GM19455 (cell line): Measurements from ENCODE around the gene EFCAB11.
A peak's percentile ranks its signal among the peaks of the same experiment; 100 is the strongest.

Experiments used
- ATAC-seq: cut with Tn5 transposase; IDR thresholded peaks from one replicate; pipeline ENCODE4 v1.9.1; 2021; ENCODE audit not compliant: unreplicated experiment

The EFCAB11 gene, protein sequence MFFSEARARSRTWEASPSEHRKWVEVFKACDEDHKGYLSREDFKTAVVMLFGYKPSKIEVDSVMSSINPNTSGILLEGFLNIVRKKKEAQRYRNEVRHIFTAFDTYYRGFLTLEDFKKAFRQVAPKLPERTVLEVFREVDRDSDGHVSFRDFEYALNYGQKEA

DNA sequence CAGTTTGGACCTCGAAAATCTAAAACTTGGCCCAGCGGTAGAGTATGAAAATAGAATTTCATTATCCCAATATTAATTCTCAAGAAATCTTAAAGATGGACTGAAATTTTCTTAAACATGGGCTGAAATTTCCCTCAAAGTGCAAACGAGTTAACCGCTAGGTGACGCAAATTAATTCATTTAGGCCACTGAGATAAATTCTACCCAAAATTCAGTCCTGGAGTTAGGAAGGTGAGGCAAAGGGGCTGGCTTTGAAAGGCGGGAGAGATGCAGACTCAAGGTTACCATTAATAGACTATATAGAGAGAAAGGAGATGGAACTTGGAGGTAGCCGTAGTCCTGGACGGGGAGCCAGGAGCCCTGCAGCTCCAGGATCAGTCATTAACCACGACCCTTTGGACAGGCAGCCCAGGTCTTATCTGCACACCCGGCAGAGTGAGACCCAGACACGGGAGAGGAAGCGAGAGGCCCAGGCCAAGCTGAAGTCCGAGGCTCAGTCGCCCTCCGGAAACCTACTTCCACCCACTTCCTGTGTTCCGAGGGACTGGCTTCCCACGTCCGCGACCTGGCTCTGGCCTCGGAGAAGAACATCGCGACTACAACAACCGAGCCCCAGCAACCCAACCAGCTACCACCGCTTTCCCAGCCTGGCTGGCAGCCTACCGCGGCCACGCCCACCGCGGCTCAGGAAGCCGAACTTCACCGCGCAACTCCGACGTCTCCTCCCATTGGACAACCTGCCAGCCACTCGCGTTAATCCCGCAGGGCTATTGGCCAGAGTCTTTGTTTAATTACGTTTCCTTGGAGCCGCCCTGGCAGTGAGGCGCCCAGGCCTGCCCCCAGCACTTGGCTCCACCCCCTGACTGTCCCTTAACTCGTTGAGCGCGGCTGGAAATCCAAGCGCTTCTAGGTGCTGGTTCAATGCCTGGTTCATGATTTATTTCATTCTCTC lies at the start of gene EFCAB11:
Gene EFCAB11 (minus strand): TSS at position 661 of the 952 bp plus-strand sequence. CDS start 70 bp downstream, at position 591.
- ATAC-seq: peak; percentile 78

DNA sequence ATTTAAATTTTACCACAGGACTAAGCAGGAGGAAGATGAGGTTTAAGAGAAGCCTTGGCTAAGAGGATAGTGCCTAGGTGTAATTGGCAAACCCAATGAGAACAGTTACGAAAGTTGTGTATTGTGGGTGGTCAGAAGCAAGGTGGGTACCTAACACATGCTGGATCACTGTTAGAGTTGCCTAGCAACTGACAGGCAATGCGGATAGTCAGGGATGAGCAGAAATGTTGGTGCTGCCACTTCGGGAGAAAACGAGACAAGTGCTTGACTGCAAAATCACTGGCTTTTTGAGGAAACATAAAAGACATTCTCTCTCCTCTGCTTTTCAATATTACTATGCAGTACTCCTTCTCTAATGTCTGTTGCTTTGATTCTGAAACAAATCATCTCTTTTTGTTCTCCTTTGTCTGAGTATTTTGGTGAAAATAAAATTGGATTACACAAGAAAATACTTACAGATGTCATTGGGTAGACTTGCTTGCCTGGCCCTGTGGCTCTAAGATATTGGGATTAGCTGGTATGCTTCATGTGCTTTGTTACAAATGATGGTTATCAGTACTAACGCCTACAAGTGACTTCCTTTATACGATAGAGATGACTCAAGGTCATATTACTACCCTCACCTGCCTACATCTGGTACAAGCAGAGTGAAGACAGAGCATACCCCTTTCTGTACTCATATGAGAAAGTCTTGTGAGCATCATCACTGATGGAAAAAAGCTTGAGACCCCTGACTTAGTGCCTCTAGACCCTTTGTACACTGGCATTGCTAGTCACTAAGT lies 49.2 kb upstream of the EFCAB11 start:
- no peak for ATAC-seq

DNA sequence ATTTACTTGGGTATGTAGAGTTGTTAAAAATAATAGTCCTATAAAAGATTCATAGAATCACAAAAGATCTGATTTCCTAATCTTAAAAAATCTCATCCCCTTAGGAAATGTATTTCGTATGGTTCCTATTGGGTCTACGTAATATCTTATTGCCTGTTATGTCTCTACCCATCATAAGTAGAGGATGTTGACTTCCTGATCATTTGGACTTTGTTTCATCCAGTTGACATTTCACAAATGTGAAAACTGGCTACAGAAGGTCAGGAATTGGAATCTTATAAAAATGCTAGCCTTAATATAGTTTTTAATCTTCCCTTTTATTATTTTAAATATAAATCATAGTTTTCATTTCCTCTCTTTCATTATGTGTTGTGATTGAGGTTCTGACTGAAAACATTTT lies 46.4 kb upstream of the EFCAB11 start:
- ATAC-seq: no peak

DNA sequence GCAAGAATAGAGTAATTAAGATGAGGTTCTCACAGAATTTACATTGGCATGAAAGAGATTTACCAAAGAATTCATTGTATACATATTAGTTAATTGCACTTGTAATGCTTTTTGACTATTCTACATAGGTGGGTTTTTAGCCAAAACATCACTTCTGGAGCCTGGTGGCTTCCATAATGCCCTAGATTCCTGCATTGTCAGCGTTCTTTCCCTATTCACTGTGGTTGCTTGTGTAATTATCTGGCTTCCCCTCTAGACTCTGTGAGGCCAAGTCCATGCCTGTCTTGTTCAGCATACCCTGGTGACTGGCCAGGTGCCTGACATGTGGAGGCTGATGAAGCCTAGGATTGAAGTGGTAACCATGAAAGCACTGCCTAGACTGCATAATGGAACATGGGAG lies 42.4 kb upstream of the EFCAB11 start:
- no peak for ATAC-seq

DNA sequence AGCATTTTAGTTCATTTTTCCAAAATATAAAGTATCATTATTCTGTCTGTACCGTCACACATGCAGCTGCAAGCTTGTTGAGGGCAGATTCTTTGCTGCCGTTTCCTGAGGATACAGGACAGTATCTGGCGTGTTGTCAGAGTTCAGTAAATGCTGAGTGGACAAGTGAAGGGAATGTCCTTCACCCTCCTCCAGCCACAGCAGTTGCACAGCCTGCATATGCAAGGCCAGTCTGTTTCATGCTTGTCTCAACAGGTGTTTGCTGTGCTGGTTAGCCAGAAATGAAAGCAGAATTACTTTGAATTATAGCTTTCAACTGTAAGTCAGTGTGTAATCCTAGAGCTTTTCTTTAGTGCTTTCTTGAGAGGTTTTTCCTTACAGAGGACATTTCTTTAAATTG lies 37.7 kb upstream of the EFCAB11 start:
- ATAC-seq: no peak

DNA sequence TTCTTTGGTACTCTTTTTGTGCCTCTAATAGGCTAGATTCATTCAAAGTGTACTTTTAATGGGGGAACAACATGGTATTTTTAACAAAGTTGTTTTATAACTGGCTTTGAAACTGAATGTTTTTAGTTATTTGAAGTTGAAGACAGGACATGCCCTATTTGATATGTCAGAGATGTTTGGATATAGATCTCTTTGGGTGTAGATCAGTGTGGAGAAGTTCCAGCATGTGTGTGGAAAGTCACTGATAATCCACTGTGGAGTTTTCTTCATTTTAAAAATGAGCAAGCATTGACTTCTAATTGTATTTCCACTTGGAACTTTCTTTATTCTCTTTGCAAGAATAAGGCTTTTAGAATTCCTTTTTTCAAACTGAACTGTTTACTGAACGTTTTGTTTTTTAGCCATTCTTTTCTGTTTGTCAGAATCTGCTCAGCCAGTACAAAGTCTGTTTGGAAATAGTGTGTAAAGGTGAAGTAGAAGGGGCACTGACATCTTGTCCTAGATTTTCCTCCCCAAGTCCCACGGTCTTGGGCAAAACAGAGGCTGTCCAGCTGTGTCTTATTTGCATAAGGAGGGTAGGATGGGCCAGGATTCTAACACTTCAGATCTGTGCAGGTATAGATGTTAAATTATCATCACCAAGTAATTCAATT lies 36.2 kb upstream of the EFCAB11 start:
- ATAC-seq: no peak

DNA sequence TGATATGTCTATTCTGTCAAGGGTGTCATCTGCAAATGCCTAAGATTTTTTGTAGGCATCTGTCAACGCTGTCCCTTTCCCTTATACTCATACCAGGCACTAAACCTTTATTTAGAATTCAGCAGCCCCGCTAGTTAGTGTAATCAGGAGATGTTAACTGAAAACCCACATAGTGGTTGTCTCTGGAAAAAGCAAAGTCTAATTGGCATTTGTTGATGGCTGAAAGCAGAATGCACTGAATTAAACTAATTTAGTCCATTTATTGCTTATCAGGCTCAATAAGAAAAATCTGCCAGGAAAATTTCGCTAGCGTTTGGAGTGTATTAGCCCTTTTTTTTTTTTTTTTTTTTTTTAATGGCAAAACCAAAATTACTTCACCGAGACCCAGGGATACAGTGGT lies 35.7 kb upstream of the EFCAB11 start:
- ATAC-seq: no peak

DNA sequence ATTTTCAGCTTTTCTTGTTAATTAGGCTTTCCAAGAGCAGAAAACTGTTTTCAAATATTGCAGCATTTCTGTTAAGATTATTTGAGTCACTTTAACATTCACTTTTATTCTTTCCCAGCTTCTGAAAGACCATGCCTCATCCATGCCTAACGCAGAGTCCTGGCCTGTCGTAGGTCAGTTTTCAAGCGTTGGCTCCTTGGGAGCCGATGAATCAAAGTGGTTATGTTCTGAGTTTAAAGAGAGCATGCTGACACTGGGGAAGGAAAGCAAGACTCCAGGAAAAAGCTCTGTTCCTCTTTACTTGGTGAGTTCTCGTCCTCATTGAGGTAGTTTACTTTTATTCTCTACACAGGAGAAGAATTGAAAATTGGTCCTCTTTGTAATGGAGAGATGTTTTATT lies 34.3 kb upstream of the EFCAB11 start:
- no peak for ATAC-seq

DNA sequence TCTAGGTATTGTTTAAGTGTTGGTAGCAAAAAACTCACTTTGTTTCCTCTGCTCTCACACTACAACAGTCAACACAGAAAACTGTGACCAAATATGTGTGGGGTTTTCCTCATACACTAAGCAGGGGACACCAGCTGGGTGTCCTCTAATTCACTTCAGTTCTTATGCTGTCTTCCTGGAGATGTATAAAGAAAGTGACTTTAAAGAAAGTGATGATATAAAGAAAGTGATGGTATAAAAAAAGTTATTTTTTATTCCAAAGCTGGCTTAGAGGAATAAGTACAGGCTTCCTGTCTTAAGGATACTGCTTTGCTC lies 32.6 kb upstream of the EFCAB11 start:
- ATAC-seq: no peak

DNA sequence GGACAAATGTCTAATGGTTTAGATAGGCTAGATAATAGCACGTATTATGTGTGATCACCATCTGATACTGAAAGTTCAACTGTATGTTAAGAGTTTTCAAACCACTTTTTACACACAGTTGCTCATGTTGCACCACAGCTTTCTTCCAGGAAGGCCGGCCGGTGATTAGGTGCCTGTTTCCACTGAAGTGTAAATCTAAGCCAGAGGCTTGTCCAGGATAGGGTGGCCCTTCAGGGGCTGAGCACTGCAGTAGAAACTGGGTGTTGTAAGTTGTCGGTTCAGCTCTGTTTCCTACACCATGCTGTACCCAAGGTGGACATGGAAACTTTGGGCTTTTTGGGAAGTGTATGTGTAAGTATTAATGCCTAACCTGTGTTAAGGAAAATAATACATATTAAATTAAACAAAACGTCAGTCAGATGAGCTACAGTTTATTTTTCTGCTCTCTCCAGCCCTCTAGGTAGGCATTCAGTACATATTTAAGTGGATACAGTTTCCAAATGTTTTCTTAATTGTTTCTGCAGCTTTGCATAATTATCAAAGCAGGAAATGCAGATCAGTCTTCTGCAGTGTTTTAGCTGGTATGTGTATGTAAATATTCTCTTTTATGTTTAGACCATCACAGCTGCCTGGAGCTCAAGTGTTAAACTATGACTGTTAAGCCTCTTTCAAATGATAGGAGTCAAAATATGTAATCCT lies 32.1 kb upstream of the EFCAB11 start:
- ATAC-seq: no peak

DNA sequence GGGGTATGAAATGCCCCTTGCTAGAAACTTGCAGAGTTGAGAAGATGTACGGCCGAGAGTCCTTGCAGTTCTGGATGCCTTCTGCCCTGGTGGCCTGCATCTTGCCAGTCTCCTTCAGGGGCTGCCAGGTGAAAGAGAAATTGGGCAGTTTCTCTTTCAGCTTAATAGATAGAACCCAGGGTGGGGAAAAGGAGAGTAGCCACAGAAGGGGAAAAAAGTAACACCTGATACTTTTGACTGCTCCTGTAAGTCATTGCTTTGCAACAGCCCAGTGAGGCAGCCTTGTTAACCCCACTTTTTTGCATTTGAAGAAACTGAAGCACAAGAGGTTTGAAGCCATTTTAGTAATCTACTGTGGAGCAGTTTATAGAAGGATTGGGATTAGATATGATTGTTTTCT lies 28.8 kb upstream of the EFCAB11 start:
- ATAC-seq: peak; percentile 50

DNA sequence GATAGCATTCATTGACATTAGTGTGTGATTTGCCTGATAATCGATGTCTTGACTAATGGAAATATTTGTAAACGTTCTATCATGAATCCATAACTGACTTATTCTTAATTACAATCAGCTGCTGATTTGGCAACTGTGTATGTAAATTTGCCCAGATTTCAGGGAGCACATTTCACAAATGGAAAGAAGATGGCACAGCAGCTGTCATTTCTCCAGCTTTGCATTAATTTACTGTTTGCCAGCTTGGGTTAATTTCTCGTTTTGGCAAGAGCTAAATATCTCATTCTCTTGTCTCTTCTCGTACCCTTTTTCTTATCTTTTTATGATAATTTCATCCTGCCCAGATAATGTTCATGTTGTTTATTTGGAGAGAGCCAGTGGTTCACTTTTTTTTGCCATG lies 24.1 kb upstream of the EFCAB11 start:
- ATAC-seq: no peak

DNA sequence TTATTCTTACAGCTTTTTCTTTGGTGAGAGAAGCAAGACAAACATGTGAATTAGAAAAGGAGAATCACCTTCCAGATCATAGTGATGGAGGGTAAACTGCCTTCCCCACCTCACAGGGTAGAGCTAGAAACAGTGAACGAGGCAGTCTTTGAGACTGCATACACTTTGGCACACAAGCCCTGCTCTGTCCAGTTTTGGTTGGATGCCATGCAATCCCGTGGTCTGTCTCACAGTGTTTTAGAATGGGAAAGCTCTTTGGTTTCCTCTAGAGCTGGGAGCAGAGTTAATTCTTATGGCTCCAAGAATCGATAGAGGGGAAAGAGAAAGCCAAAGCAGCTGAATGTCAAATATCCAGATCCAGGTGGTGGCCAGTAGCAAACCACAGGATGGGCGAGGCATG lies 23.1 kb upstream of the EFCAB11 start:
- ATAC-seq: no peak

DNA sequence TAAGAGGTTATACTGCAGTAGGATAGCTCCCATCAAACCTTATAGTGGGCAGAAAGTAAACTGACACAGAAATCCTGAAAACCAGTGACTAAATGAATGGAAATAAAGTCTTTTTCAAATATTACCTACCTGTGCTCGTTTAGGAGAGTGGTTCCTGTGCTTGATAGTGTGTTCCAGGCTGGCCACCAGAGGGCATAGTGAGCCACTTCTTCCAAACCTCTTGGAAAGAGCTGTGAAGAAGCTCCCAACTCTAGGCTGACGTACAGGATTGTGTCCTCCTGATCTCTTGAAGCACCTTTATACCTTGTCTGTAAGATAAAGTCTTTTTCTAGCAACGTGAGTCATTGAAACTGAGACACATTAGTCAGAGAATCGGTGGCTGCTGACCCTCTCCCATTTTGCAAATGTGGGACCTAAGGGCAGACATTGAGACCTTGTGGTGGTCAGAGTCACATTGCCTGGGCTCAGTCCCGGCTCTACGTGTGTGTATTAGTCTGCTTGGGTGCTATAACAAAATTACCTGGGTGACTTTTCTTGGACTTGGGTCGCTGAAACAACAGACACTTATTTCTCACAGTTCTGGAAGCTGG lies 18.8 kb upstream of the EFCAB11 start:
- ATAC-seq: peak; percentile 53

DNA sequence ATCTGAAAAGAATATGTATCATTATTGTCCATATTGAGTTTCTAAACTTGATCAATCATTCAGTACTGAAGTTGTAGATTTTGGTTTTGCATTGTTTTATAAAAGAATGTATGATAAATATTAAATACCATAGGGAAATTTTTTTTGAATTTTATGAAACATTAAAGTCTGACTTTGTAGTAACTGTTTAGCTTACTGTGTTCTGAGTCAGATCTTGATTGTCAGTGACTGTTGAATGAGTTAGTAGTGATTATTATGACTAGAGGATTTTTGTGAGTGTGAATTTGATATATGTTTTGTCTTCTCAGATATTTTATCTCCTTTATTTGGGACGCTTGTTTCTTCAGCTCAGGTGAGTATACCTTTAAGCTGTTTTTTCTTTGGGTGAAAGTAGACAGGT lies 11.3 kb upstream of the EFCAB11 start:
- no peak for ATAC-seq

DNA sequence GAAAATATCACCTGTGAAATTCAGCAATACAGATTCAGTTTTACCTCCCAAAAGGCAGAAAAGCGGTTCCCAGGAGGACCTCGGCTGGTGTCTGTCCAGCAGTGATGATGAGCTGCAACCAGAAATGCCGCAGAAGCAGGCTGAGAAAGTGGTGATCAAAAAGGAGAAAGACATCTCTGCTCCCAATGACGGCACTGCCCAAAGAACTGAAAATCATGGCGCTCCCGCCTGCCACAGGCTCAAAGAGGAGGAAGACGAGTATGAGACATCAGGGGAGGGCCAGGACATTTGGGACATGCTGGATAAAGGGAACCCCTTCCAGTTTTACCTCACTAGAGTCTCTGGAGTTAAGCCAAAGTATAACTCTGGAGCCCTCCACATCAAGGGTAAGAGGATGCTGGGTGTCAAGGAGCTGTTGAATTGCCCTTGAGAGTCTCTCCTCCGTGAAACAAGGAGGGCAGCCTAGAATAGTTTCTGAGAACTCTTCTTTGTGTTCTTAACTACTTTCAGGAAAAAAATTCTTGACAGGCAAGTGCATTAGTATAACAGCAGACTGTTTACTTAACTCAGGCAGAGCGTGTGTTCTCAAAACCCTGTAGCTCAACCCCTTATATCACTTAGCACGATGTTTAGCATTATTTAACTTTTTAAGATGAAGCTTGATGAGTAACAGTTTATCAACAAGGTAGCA lies 8.9 kb upstream of the EFCAB11 start:
- no peak for ATAC-seq

DNA sequence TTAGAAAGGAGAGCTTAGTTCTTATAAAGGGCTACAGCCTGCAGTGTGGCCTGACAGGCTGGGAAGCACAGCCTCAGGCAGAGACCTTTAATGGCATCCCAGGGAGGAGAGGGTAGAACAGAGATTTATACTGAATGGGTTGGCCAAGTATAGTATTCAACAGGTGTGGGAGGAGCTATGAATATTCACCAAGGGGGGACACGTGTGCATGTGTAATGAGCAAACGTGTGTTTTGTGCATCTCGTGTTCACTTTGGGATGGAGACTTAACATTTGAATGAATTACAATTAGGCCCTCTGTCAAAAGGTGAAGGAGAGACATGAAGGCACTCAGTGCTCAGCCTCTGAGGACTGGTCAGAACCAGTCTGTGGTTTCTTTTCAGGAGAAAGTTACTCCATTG lies 6.4 kb upstream of the EFCAB11 start:
- ATAC-seq: no peak

DNA sequence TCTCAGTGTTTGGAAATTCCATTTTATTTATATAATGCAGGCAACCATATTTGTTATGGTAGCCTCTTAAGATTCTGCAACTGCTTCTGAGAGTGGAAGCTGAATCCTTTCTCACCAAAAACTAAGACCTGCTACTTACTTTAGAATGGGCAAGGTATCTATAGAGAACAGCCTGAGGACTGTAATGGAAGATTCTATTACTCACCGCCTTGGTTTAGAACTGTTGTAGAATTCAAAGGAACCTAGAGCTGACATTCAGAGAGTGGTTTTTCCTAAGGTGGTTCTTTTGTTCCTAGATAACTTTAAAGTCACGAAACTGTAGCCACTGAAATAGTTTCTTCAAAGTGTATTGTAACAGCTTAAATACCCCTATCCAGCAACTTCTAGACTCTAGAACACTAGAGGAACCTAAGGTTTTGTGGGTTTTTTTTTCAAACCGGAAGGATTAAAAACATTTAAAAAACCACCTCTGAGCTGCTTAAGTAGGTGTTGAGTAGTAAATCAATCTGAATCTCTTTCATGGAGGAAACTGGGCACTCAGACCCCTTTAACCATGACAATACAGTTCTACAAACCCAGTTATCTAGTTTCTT lies 5.4 kb upstream of the EFCAB11 start:
- ATAC-seq: no peak

DNA sequence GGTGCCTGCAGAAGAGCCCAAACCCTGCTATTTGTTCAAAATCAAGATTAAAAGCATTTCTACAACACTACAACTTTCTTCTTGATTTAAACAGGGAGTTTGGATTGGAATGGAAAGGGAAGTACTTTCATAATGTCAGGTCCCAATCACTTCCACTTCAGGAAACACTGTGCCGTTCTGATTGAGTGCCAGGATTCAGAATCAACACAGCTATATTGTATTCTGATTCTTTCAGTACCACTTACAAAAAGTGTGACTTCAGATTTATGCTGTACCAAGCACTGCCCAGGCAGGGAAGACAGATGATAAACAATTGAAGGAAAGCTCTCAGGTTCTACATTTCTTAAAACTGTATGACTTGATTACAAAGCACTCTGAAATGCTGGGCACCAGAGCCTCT lies 4.4 kb upstream of the EFCAB11 start:
- ATAC-seq: no peak
